ENCODE results near the gene PRKN.

- TF ChIP-seq EZH2 (IDR thresholded peaks at IDR 0.05; ENCODE audit: insufficient read depth, poor library complexity, severe bottlenecking) (no peak), EZH2phosphoT487 (IDR thresholded peaks at IDR 0.05; ENCODE audit: insufficient read depth, low read depth) (no peak)
Measured at GRCh38 chr6:162450358-162450757, 277.2 kb downstream of the PRKN start.
